Loucy (cell line): ENCODE data around the gene SLC7A8.

Experiments used
- EZH2phosphoT487 ChIP-seq: fragments of 200-600 bp; IDR thresholded peaks from 2 replicates; pipeline ENCODE4 v1.6.1; 2018; ENCODE audit warnings: antibody characterized with exemption, mild to moderate bottlenecking, moderate library complexity, borderline replicate concordance
- TF ChIP-seq, protein P1 (sequence below): fragments of 200-600 bp; sonication (generic); conservative IDR thresholded peaks from 2 replicates; pipeline ENCODE4 v1.5.1; 2014; ENCODE audit warnings: mild to moderate bottlenecking, antibody characterized with exemption, low read length

DNA sequence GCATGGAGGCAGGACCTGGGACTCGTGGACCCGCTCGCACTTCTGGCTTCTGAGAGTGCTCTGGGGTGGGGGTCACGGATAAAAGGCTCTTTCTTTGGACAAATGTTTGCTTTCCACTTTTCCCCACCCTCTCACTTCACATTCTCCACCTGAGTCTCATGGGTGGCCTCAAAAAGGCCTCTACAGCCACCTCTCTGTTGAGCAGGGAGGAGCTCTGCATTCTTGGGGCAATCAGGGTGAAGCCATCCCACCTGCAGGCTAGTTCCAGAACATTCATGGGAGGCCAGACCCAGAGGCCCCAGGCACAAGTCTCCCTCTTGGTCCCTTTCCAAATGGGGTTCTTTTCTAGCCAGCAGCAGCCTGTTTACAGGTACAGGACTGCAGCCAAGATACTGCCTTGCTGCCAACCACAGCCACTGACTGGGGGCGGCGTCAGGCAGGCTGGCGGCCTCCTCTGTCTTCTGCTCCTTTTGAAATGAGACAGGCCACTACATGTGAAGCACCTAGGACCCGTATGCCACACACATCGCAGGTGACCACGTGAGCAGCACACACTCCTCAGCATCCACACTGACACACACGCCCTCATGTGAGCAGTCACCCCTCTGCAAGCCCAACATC lies 46.2 kb downstream of the SLC7A8 start:
- TF ChIP-seq, protein P1, sequence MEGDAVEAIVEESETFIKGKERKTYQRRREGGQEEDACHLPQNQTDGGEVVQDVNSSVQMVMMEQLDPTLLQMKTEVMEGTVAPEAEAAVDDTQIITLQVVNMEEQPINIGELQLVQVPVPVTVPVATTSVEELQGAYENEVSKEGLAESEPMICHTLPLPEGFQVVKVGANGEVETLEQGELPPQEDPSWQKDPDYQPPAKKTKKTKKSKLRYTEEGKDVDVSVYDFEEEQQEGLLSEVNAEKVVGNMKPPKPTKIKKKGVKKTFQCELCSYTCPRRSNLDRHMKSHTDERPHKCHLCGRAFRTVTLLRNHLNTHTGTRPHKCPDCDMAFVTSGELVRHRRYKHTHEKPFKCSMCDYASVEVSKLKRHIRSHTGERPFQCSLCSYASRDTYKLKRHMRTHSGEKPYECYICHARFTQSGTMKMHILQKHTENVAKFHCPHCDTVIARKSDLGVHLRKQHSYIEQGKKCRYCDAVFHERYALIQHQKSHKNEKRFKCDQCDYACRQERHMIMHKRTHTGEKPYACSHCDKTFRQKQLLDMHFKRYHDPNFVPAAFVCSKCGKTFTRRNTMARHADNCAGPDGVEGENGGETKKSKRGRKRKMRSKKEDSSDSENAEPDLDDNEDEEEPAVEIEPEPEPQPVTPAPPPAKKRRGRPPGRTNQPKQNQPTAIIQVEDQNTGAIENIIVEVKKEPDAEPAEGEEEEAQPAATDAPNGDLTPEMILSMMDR = no peak
- TF ChIP-seq EZH2phosphoT487 = no peak
